Measurements from ENCODE around the gene GOLGA1. TPM values are rescaled to one million over a fixed set of nuclear protein-coding genes. Genes with fewer than 3 reads are reported as not detected.
A peak's percentile ranks its signal among the peaks of the same experiment; 100 is the strongest.

GOLGA1 gene
- total RNA-seq, 1 experiment from 2014 or later, result 9.6 TPM

GRCh38 chr9:124857533-124858162 is 83.2 kb downstream of the GOLGA1 start:
- H3K9me3 Mint-ChIP-seq, result no peaks in the 10 kb centered on the region
- peaks cover 16% of the 10 kb centered on the region for H3K4me1 Mint-ChIP-seq
- ChIA-PET POLR2A (interaction anchor here (0.5 to 1.7 kb wide), 2 partner anchors 22 to 51 kb away, joined by 7 read pairs; no protein-coding TSS in a partner anchor), CTCF (interaction anchor here (9.8 to 12.9 kb wide), 2 partner anchors 16 to 83 kb away, joined by 283 to 935 read pairs; partner anchors contain the start of genes NR6A1 and OLFML2A)
- TF ChIP-seq STAT6 (CRISPR knock-in tag; conservative IDR thresholded peaks at IDR 0.05; ENCODE audit: low read depth), result no peak
- TF ChIP-seq ZNF232 (CRISPR knock-in tag; IDR thresholded peaks at IDR 0.05), result no peak
- no peak for TF ChIP-seq GABPB1 (CRISPR knock-in tag; IDR thresholded peaks at IDR 0.05)
- no peak for TF ChIP-seq FOXP1 (CRISPR knock-in tag; IDR thresholded peaks at IDR 0.05; ENCODE audit: borderline replicate concordance)
- TF ChIP-seq NFATC4 (CRISPR knock-in tag; IDR thresholded peaks at IDR 0.05), result no peak
- no peak for TF ChIP-seq CREM (CRISPR knock-in tag; IDR thresholded peaks at IDR 0.05)
- TF ChIP-seq ZNF263 (CRISPR knock-in tag; IDR thresholded peaks at IDR 0.05; ENCODE audit: low read depth), result no peak
- no peak for TF ChIP-seq NR2C2 (CRISPR knock-in tag; IDR thresholded peaks at IDR 0.05)
- TF ChIP-seq, protein P1, sequence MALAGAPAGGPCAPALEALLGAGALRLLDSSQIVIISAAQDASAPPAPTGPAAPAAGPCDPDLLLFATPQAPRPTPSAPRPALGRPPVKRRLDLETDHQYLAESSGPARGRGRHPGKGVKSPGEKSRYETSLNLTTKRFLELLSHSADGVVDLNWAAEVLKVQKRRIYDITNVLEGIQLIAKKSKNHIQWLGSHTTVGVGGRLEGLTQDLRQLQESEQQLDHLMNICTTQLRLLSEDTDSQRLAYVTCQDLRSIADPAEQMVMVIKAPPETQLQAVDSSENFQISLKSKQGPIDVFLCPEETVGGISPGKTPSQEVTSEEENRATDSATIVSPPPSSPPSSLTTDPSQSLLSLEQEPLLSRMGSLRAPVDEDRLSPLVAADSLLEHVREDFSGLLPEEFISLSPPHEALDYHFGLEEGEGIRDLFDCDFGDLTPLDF (CRISPR knock-in tag; IDR thresholded peaks at IDR 0.05), result no peak
- TF ChIP-seq SP1 (CRISPR knock-in tag; conservative IDR thresholded peaks at IDR 0.05), result no peak
- TF ChIP-seq TCF7 (CRISPR knock-in tag; IDR thresholded peaks at IDR 0.05; ENCODE audit: low read depth), result no peak
- TF ChIP-seq, protein P2, sequence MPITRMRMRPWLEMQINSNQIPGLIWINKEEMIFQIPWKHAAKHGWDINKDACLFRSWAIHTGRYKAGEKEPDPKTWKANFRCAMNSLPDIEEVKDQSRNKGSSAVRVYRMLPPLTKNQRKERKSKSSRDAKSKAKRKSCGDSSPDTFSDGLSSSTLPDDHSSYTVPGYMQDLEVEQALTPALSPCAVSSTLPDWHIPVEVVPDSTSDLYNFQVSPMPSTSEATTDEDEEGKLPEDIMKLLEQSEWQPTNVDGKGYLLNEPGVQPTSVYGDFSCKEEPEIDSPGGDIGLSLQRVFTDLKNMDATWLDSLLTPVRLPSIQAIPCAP (CRISPR knock-in tag; IDR thresholded peaks at IDR 0.05), result no peak
- no peak for TF ChIP-seq ZNF416 (CRISPR knock-in tag; IDR thresholded peaks at IDR 0.05)
- no peak for TF ChIP-seq USF1 (CRISPR knock-in tag; IDR thresholded peaks at IDR 0.05)
- no peak for TF ChIP-seq OVOL2 (CRISPR knock-in tag; IDR thresholded peaks at IDR 0.05; ENCODE audit: borderline replicate concordance)
- no peak for TF ChIP-seq ZNF671 (CRISPR knock-in tag; IDR thresholded peaks at IDR 0.05)
- no peak for TF ChIP-seq ERG (CRISPR knock-in tag; IDR thresholded peaks at IDR 0.05)
- TF ChIP-seq TP53 (CRISPR knock-in tag; IDR thresholded peaks at IDR 0.05), result no peak
- TF ChIP-seq ETV6 (CRISPR knock-in tag; IDR thresholded peaks at IDR 0.05), result no peak
- H3K36me3 Mint-ChIP-seq, result peaks cover 44% of the 10 kb centered on the region
- ATAC-seq (no peak), DNase-seq (ENCODE audit: low spot score) (no peak)
- no peaks in the 10 kb centered on the region for H3K27me3 Mint-ChIP-seq (ENCODE audit: low read depth)
- H3K27ac Mint-ChIP-seq, result peak overlapping the region; percentile 77; the same call in 1 of the 2 replicates
- H3K4me3 Mint-ChIP-seq, result no peak overlapping the region

Measured in WTC11 (cell line).